ENCODE measurements around the gene PPM1D.
"Not testable (repeated sequence)": the region's sequence is repeated elsewhere in the genome, so short reads cannot be mapped to it uniquely, and the experiment has no call there.

Gene PPM1D

GRCh38 chr17:60594734-60595133 is 5.3 kb upstream of the PPM1D start:
- DNase-seq, result peak; percentile 23 to 44

DNA sequence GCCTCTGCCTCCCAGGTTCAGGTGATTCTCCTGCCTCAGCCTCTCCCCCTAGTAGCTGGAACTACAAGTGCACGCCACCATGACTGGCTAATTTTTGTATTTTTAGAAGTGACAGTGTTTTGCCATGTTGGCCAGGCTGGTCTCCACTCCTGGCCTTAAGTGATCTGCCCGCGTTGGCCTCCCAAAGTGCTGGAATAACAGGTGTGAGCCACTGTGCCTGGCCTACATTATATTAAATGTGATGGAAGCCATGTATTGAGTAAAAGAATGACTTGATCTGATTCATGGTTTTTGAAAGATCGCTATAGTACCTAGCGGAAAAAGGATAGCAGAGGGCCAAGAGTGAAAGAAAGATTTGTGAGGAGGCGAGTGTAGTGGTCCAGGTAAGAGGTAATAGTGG is 2.7 kb upstream of the PPM1D start:
- no peak for DNase-seq

DNA sequence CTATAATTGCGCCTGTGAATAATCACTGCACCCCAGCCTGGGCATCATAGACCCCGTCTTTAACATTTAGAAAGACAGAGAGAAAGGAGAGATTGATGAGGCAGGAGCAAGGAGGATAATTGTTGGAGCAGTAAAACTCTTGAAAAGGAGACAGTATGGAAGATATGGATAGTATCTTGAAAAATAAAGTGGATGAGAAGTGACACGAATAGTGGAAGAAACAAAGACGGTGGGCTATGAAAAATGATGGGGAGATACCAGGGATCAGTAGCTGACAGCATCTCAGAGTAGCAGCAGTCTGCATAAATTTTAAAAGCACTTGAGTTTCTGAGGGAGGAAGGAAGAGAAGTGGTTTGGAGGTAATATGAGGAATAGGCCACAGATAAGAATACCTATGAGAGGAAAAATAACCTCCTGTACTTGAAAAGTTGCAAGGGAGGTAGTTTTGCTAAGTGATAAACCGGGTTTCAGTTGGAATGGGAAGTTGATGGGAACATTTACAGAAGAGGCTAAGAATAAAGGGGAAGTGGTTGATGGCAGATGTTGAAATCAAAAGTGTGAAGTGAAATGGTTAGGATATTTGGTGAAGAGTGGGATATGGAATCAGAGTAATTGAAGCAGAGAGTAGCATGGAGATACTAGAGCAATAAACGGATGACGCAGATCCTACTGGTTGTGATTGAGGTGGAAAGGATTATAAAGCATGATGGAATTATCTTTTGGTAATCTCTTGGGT is 1.8 kb upstream of the PPM1D start:
- DNase-seq, result no peak

GRCh38 chr17:60599220-60599619 is 773 bp upstream of the PPM1D start:
- no peak for DNase-seq

- peak; percentile 25 to 59 for DNase-seq
Observed at GRCh38 chr17:60600490-60601446, 775 bp downstream of the PPM1D start.

DNA sequence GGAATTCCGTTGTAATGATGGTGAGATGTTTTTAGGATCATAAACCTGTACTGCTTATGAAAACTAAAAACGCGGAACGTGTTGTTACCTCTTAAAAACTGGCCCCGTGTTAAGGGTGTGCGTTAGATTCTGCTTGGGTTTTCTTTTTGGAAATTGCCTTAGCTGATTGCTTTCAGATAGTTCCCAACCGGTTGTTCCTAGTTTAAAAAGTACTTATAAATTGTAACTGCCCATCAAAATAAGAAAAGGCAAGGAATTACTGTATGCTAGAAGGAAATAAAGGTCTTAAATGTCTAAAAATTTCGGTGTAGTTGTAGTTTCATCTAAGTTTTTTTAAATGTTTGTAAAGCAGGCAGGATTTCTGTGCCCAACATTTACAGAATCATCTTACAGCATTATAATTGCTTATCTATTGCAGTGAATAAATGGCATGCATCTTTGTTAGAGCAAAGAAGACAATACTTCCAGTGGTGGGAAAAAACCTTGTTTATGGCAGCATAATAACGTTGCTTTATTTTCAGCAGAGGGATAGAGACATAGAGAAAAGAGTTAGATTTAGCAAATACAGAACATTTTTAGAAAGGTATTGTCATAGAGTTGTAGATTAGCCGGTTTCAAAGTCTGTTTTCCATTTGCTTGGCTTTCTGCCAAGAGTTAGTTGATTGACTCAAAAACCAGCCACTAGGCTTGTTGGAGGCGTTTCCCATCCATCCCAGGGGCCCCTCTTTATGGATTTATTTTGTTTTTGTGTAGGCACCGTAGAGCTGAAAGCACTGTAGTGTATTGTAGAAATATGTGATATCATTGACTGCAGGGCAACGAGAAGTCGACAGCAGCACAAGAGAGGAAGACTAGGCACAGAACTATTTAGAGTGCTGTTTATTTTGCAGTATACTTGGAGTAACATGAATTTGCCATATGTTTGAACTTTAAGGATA is 1.7 kb downstream of the PPM1D start:
- peak; percentile 15 to 46 for DNase-seq

DNA sequence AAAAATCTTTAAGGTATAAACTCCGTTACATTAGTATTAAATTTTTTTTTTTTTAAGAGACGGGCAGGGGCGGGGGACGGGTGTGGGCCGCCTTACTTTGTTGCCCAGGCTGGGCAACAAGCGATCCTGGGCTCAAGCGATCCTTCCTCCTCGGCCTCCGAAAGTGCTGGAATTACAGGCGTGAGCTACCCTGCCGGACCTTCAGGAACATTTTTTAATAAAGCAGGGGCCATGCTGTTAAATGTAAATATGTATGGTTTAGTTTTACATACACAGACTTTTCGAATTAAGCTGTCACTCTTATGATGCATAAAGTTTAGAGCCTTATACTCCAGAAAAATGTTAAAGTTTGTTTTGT is 2.4 kb downstream of the PPM1D start:
- no peak for DNase-seq

DNA sequence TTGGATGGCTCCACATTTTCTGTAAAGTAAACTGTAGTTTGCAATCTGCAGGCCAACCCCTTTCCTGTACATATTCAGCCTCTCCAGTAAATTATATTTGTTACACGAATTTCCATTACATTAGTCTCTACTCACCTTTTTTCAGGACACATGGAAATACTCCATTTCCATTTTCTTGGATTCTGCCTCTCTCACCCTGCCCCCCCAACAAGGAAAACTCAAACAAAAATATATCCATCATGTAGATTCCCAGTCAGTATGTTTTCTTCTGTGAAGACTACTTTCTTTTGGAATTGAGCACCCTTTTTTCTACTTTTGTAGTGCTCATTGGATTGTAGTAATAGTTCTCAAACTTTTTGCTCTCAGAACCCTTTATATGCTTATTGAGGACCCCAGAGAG is 2.9 kb downstream of the PPM1D start:
- no peak for DNase-seq

DNA sequence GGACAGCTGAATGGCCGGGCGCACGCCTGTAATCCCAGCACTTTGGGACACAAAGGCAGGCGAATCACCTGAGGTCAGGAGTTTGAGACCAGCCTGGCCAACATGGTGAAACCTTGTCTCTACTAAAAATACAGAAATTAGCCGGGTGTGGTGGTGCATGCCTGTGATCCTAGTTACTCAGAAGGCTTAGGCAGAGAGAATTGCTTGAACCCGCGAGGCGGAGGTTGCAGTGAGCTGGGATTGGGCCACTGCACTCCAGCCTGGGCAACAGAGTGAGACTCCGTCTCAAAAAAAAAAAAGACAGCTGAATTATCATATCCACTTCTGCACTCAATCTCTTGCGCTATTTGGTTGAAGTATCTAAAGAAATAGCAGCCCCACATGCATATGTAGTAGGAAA is 3.5 kb downstream of the PPM1D start:
- DNase-seq, result not testable (repeated sequence)

DNA sequence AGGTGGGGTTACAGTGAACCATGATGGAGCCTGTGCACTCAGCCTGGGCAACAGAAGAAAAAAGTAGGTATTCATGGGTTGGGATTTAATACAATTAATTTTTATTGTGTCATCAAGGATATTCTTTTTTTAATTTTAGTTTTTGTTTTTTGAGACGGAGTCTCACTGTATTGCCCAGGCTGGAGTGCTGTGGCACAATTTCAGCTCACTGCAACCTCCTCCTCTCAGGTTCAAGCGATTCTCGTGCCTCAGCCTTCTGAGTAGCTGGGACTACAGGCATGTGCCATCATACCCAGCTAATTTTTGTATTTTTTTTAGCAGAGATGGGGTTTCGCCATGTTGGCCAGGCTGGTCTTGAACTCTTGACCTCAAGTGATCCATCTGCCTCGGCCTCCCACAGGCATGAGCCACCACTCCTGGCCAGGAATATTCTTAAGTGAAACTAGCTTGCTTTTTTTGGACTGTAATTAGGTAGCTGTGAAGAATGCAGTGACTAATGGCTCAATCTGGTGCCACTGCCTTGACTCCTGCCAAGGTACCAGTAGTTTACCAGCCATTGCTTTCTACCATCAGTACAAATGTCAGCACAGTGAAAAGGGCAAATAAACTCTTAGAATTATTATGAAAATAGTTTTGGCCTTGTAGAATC is 4.8 kb downstream of the PPM1D start:
- DNase-seq, result no peak

DNA sequence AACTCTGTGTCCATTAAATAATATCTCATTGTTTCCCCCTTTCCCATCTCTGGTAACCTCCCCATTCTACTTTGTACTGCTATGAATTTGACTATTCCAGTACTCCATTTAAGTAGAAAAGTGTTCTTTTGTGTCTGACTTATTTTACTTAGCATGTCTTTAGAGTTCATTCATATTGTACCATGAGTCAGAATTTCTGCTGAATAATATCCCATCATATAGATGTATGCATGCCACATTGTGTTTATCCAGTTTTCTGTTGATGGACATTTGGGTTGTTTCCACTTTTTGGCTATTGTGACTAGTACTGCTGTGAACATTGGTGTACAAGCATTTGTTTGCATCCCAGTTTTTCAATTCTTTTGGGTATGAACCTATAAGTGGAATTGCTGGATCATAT is 6.0 kb downstream of the PPM1D start:
- DNase-seq, result no peak

DNA sequence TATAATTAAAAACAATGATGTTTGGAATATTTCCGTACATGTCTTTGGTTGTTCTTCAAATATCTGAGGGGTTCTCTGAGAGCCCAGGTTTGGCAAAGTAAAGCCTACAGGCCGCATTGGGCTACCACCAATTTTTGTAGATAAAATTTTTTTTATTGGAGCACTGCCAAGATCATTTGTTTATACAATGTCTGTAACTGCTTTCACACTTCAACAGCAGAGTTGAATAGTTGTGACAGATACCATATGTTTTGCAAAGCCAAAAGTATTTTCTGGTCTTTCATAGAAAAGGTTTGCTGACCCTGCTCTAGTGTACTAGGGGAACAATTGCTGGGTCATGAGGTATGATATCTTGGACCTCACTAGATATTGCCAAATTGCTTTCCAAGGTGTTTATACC is 10.5 kb downstream of the PPM1D start:
- DNase-seq, result no peak

DNA sequence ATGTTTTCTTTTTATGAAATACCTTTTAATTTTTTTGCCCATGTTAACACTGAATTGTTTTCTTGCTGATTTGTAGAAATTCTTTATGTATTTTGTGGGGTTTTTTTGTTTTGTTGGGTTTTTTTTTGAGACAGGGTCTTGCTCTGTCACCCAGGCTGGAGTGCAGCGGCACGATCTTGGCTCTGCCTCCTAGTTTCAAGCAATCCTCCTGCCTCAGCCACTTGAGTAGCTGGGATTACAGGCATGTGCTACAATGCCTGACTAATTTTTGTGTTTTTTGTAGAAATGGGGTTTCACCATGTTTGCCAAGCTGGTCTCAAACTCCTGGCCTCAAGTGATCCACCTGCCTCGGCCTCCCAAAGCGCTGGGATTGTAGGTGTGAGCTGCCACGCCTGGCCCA is 11.3 kb downstream of the PPM1D start:
- not testable (repeated sequence) for DNase-seq

DNA sequence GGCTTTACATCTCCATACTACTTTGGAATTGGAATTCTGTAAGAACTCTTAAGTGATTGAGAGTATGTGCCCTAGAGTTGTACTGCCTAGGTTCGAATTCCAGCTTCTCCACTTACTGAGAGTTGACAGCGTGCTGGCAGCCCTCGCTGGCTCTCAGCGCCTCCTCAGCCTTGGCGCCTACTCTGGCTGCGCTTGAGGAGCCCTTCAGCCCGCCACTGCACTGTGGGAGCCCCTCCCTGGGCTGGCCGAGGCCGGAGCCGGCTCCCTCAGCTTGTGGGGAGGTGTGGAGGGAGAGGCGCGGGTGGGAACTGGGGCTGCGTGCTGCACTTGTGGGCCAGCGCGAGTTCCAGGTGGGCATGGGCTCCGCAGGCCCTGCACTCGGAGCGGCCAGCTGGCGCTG is 13.3 kb downstream of the PPM1D start:
- no peak for DNase-seq

DNA sequence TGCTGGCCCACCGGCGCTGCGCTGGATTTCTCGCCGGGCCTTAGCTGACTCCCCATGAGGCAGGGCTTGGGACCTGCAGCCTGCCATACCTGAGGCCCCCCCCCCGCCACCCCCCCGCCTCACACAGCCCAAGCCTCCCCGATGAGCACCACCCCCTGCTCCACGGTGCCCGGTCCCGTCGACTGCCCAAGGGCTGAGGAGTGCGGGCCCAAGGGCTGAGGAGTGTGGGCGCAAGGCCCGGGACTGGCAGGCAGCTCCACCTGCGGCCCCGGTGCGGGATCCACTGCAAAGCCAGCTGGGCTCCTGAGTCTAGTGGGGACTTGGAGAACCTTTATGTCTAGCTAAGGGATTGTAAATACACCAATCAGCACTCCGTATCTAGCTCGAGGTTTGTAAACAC is 13.8 kb downstream of the PPM1D start:
- DNase-seq, result not testable (repeated sequence)

DNA sequence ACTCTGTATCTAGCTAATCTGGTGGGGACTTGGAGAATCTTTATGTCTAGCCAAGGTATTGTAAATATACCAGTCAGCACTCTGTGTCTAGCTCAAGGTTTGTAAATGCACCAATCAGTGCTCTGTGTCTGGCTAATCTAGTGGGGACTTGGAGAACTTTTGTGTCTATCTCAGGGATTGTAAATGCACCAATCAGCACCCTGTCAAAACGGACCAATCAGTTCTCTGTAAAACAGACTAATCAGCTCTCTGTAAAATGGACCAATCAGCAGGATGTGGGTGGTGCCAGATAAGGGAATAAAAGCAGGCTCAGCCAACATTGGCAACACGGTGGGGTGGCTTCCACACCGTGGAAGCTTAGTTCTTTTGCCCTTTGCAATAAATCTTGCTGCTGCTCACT is 14.3 kb downstream of the PPM1D start:
- not testable (repeated sequence) for DNase-seq

- DNase-seq, result no peak
Observed at GRCh38 chr17:60615108-60615507, 15.1 kb downstream of the PPM1D start.

GRCh38 chr17:60615840-60616239 is 15.8 kb downstream of the PPM1D start:
- DNase-seq, result no peak

DNA sequence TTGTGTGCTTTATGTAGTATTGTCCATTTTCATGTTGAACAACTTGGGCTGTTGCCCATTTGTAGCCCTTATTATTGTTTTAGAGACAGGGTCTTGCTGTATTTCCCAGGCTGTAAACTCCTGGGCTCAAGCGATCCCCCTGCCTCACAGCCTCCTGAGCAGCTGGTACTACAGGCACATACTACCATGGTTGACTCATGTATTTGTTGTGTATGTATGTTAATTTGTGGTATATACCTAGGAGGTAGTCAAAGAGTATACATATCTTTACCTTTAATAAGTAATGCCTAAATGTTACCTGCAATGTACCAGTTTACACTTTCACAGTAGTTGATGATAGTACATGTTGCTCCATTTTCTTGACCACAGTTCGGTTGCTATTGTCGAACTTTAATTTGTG is 18.1 kb downstream of the PPM1D start:
- no peak for DNase-seq

- no peak for DNase-seq
Observed at GRCh38 chr17:60618854-60619526, 19.0 kb downstream of the PPM1D start.

GRCh38 chr17:60622961-60623360 is 23.0 kb downstream of the PPM1D start:
- no peak for DNase-seq

- no peak for DNase-seq
Observed at GRCh38 chr17:60623415-60623814, 23.4 kb downstream of the PPM1D start.

All from NCI-H1930 (cell line).